HG02938 (cell line): ENCODE data around the gene KIAA1217.

Experiments
- ATAC-seq: cut with Tn5 transposase; IDR thresholded peaks from one replicate; pipeline ENCODE4 v1.9.1; 2021; ENCODE audit warnings: mild to moderate bottlenecking, moderate library complexity; ENCODE audit not compliant: unreplicated experiment

Gene KIAA1217

GRCh38 chr10:24533981-24534380 is 325.0 kb downstream of the KIAA1217 start:
- ATAC-seq = no peak

GRCh38 chr10:24536636-24537035 is 327.7 kb downstream of the KIAA1217 start:
- ATAC-seq = no peak

GRCh38 chr10:24541239-24541753 is 332.4 kb downstream of the KIAA1217 start:
- no peak for ATAC-seq

GRCh38 chr10:24542314-24543270 is 333.7 kb downstream of the KIAA1217 start:
- ATAC-seq = no peak

GRCh38 chr10:24544776-24545175 is 335.8 kb downstream of the KIAA1217 start:
- no peak for ATAC-seq

GRCh38 chr10:24545585-24545984 is 336.6 kb downstream of the KIAA1217 start:
- ATAC-seq = no peak

GRCh38 chr10:24550680-24551079 is 341.7 kb downstream of the KIAA1217 start:
- ATAC-seq = no peak

- ATAC-seq = no peak
Observed at GRCh38 chr10:24551161-24551560, 342.2 kb downstream of the KIAA1217 start.

GRCh38 chr10:24552346-24553016 is 343.5 kb downstream of the KIAA1217 start:
- peak; percentile 73 for ATAC-seq

- ATAC-seq = no peak
Observed at GRCh38 chr10:24553051-24553612, 344.2 kb downstream of the KIAA1217 start.

- ATAC-seq = no peak
Observed at GRCh38 chr10:24554036-24554435, 345.1 kb downstream of the KIAA1217 start.

GRCh38 chr10:24556126-24556749 is 347.3 kb downstream of the KIAA1217 start:
- no peak for ATAC-seq

GRCh38 chr10:24556750-24557742 is 348.1 kb downstream of the KIAA1217 start:
- ATAC-seq = peak; percentile 67

GRCh38 chr10:24561453-24561852 is 352.5 kb downstream of the KIAA1217 start:
- no peak for ATAC-seq

GRCh38 chr10:24568042-24568441 is 359.1 kb downstream of the KIAA1217 start:
- no peak for ATAC-seq

- no peak for ATAC-seq
Observed at GRCh38 chr10:24569330-24569796, 360.4 kb downstream of the KIAA1217 start.

GRCh38 chr10:24569828-24570657 is 361.1 kb downstream of the KIAA1217 start:
- ATAC-seq = no peak

- ATAC-seq = no peak
Observed at GRCh38 chr10:24570658-24571426, 361.9 kb downstream of the KIAA1217 start.
